Bronchial epithelial cell (primary cell): ENCODE measurements around the gene BRME1. TPM values are rescaled to one million over a fixed set of nuclear protein-coding genes. Genes with fewer than 3 reads are reported as not detected.

Experiments used
- DNase-seq: peaks from one replicate; pipeline ENCODE4 v3.0.0-alpha.2; 2010; ENCODE audit warnings: low read depth
- FAIRE-seq: peaks from 2 replicates; lab custom pipeline; 2011; peaks lifted over from hg19 to GRCh38; lab: Jason Lieb, UNC
- H3K27me3 ChIP-seq: 2 replicates; pipeline ENCODE4 v1.5.1; 2011; ENCODE audit warnings: low read length; ENCODE audit not compliant: control insufficient read depth, insufficient read depth
- H3K36me3 ChIP-seq: 2 replicates; pipeline ENCODE4 v1.5.1; 2011; ENCODE audit warnings: low read length; ENCODE audit not compliant: control insufficient read depth, insufficient read depth
- H3K4me3 ChIP-seq: 2 replicates; pipeline ENCODE4 v1.5.1; 2011; ENCODE audit warnings: mild to moderate bottlenecking, low read depth, low read length, control low read depth
- CTCF ChIP-seq: IDR thresholded peaks from 2 replicates; pipeline ENCODE4 v1.5.1; 2011; ENCODE audit warnings: mild to moderate bottlenecking, moderate library complexity, low read length, control low read depth, inconsistent platforms; ENCODE audit not compliant: insufficient read depth, severe bottlenecking
- total RNA-seq: library from RNA; depleted of rRNA; stranded (reverse); fragments of >200 nt; gene quantifications from 2 replicates; pipeline ENCODE4 v1.2.1, GENCODE V29; 2014

BRME1 gene
- total RNA-seq, 1 donor from 2014 or later: 0.26 TPM

- FAIRE-seq (no peak), DNase-seq (no peak)
- Histone ChIP-seq H3K36me3 (no peaks in the 10 kb centered on the region), H3K4me3 (no peak overlapping the region), H3K27me3 (no peaks in the 10 kb centered on the region)
- TF ChIP-seq CTCF: no peak
These were observed 30.0 kb upstream of the BRME1 start for GRCh38 chr19:13935765-13936510.

- FAIRE-seq: peak; percentile 99
- Histone ChIP-seq H3K4me3 (no peak overlapping the region), H3K27me3 (no peaks in the 10 kb centered on the region)
These were observed 28.8 kb upstream of the BRME1 start for GRCh38 chr19:13934785-13935109.

GRCh38 chr19:13932911-13933393 is 27.0 kb upstream of the BRME1 start:
- FAIRE-seq: no peak

More at GRCh38 chr19:13934785-13935109, 28.8 kb upstream of the BRME1 start:
- DNase-seq: no peak
- TF ChIP-seq CTCF: no peak
- H3K36me3 ChIP-seq: peaks cover 2% of the 10 kb centered on the region

GRCh38 chr19:13932149-13932637 is 26.3 kb upstream of the BRME1 start:
- H3K27me3 ChIP-seq: no peaks in the 10 kb centered on the region
- no peak for TF ChIP-seq CTCF
- peaks cover 5% of the 10 kb centered on the region for H3K36me3 ChIP-seq
- peak; percentile 63 for DNase-seq
- H3K4me3 ChIP-seq: no peak overlapping the region
- no peak for FAIRE-seq

More at GRCh38 chr19:13932911-13933393, 27.0 kb upstream of the BRME1 start:
- no peaks in the 10 kb centered on the region for H3K27me3 ChIP-seq
- no peak for DNase-seq
- no peak for TF ChIP-seq CTCF
- no peak overlapping the region for H3K4me3 ChIP-seq
- peaks cover 3% of the 10 kb centered on the region for H3K36me3 ChIP-seq

- TF ChIP-seq CTCF: no peak
- no peak for FAIRE-seq
- Histone ChIP-seq H3K4me3 (no peak overlapping the region), H3K27me3 (no peaks in the 10 kb centered on the region), H3K36me3 (peaks cover 10% of the 10 kb centered on the region)
- DNase-seq: no peak
These were observed 25.7 kb upstream of the BRME1 start for GRCh38 chr19:13931391-13932148.
